Mucosa of stomach (tissue), 1 donor: ENCODE measurements around the gene RNF150.

Source experiments
- H3K27me3 ChIP-seq: one replicate; pipeline ENCODE4 v1.7.0; 2013; ENCODE audit warnings: mild to moderate bottlenecking, low read length; ENCODE audit not compliant: control insufficient read depth, insufficient read depth
- H3K36me3 ChIP-seq: one replicate; pipeline ENCODE4 v1.7.0; 2013; ENCODE audit warnings: low read length; ENCODE audit not compliant: control insufficient read depth, insufficient read depth
- H3K4me1 ChIP-seq: one replicate; pipeline ENCODE4 v1.7.0; 2013; ENCODE audit warnings: mild to moderate bottlenecking, low read length; ENCODE audit not compliant: control insufficient read depth, insufficient read depth
- H3K4me3 ChIP-seq: one replicate; pipeline ENCODE4 v1.7.0; 2013; ENCODE audit warnings: low read length
- H3K9ac ChIP-seq: one replicate; pipeline ENCODE4 v1.7.0; 2013; ENCODE audit warnings: mild to moderate bottlenecking, low read length, moderate library complexity
- H3K9me3 ChIP-seq: one replicate; pipeline ENCODE4 v1.7.0; 2013; ENCODE audit warnings: mild to moderate bottlenecking, low read length, moderate library complexity; ENCODE audit not compliant: control insufficient read depth
- donor health status: Pancreatic carcinoma.

Gene RNF150

DNA sequence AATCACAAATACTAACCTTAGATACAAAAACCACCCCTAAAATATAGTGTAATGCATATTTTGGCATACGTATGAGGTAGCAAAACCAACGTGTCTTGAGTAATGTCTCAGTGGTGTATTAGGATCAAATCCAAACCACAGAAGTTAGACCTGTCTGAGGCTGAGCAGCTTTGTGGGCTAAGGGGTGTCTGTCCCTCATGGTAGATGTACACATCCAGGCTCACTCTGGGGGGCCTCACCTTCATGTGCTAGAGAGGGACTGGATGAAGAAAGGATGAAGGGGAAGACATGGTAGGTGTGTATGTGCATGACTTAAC lies 189.1 kb downstream of the RNF150 start:
- Histone ChIP-seq H3K27me3 (no peaks in the 10 kb centered on the region), H3K4me1 (no peaks in the 10 kb centered on the region), H3K9me3 (no peaks in the 10 kb centered on the region), H3K9ac (no peak overlapping the region), H3K4me3 (no peak overlapping the region), H3K36me3 (no peaks in the 10 kb centered on the region)

DNA sequence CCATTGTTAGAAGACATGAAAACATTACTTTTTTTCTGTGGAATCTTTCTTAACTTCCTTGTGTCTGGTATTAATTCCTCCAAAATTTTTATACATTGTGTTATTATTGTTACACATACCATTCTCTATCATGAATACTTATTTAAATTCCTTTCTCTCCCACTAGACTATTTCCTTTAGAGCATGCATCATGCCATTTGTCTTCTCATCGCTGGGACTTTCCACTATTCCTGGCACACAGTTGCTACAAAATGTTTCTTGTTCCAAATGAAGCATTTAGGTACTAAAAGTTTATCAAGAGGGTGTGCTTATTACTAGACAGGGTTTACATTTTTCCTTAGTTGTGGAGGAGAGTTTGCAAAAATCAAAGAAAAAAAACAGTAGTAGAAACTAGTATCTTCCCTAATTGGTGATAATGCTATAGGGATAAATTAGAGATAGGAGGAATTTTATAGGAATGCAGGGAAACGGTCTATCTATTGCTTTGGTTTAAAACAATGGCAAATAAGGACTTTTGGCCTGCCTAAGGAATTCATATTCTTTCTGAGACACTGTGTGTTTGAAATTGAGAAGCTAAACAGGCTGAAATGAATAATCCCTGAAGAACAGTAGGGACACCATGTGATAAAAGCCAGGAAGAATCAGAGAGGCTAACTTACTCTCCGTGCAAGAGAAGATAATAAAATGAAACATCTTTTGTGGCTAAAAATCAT lies 189.6 kb downstream of the RNF150 start:
- Histone ChIP-seq H3K27me3 (no peaks in the 10 kb centered on the region), H3K36me3 (no peaks in the 10 kb centered on the region), H3K9ac (no peak overlapping the region), H3K9me3 (no peaks in the 10 kb centered on the region), H3K4me3 (no peak overlapping the region), H3K4me1 (no peaks in the 10 kb centered on the region)

DNA sequence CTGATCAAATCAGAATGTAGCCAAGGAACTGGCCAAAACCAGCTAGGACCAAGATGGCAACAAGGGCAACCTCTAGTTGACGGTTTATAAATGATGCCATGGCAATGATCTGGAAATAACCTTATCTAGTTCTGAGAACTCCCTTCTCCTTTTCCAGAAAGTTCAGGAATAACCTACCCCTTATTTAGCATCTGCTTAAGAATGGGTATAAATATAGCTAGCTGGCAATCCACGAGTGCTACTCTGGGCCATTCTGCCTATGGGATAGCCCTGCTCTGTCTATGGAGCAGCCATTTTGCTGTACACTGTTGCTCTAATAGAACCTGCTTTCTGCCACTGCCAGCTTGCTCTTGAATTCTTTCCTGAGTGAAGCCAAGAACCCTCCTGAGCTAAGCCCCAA lies 192.7 kb downstream of the RNF150 start:
- H3K9ac ChIP-seq = no peak overlapping the region
- H3K36me3 ChIP-seq = no peaks in the 10 kb centered on the region
- H3K9me3 ChIP-seq = no peaks in the 10 kb centered on the region
- H3K4me1 ChIP-seq = no peaks in the 10 kb centered on the region
- no peak overlapping the region for H3K4me3 ChIP-seq
- H3K27me3 ChIP-seq = no peaks in the 10 kb centered on the region

DNA sequence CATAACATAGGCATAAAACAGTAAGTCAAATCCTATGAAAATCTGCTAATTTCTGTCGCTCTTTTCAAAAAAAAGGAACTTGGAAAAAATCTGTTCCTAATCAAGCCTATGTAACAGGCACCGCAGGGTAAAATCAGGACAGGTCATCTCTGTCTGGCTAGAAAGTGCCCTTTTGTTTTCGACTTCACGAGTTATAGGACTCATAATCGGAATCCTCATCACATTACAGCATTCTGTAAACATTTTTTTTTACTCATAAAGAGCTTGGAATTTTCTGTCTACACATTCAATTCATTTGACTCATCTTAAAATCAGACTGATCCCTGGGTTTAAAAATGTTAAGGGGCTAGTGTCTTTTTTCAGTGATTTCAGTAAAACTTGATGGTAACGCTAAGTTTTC lies 195.4 kb downstream of the RNF150 start:
- Histone ChIP-seq H3K9ac (no peak overlapping the region), H3K27me3 (no peaks in the 10 kb centered on the region), H3K36me3 (no peaks in the 10 kb centered on the region), H3K9me3 (no peaks in the 10 kb centered on the region), H3K4me1 (no peaks in the 10 kb centered on the region), H3K4me3 (no peak overlapping the region)

DNA sequence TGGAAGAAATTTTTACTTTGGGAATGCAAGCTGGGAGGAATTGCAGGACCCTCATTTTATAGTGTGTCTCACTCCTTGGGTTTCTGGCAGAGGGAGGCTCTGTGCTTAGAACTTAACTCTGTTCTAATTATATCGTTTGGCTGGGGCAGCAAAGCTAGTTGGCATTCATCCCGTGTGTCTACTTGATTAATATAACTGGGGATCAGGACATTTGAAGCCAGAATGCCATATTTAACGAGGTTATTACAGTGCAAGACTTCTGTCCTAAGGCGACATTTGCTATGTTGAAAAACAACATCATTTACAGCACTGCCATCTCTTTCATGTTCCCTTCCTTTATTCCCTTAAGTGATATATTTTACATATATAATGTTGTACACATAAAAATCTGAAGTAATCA lies 198.0 kb downstream of the RNF150 start:
- H3K27me3 ChIP-seq = no peaks in the 10 kb centered on the region
- H3K9me3 ChIP-seq = no peaks in the 10 kb centered on the region
- no peaks in the 10 kb centered on the region for H3K36me3 ChIP-seq
- no peak overlapping the region for H3K9ac ChIP-seq
- H3K4me1 ChIP-seq = no peaks in the 10 kb centered on the region
- no peak overlapping the region for H3K4me3 ChIP-seq

DNA sequence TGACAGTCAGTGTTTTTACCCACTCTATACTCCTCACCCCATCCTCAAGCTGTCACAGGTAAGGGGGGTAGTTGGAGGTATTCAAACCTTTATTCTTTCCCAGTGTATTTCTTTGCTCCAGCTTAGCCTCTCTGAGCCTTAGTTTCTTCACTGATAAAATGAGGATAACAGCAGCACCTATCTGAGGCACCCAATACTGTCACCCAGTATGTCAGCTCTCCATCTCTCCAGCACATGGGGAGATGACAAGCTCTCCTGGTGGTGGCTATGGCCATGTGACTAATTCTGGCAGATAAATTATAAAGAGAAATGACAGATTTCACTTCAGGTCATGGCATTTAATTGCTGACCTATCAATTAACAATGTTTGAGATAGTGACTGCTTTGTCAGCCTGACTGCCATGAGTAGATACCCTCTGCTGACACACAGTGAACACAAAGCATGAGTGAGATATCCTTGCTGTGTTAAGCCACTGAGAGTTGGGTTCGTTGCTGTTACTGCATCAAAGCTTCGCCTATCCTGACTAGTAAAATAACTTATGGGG lies 200.7 kb downstream of the RNF150 start:
- H3K9ac ChIP-seq = no peak overlapping the region
- no peak overlapping the region for H3K4me3 ChIP-seq
- H3K4me1 ChIP-seq = no peaks in the 10 kb centered on the region
- no peaks in the 10 kb centered on the region for H3K9me3 ChIP-seq
- H3K27me3 ChIP-seq = no peaks in the 10 kb centered on the region
- H3K36me3 ChIP-seq = no peaks in the 10 kb centered on the region

DNA sequence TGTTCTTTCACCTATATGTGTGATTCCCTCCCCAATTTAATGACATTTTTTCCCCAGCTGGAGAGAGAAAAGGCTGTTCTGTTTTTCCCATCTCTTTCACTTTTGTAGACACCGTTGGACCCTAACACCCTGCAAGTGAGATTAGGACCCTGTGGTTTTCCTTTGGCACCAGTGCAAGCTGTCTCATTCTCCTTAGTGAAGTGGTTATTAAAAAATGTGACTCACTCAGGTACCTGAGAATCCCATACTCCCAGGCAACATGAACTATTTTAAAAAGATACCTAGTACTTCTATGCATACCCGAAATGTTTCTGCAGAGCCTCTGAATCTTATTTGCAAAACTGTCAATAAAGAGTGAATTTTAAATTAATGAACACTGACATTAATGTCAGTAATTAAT lies 201.4 kb downstream of the RNF150 start:
- no peak overlapping the region for H3K9ac ChIP-seq
- H3K4me1 ChIP-seq = no peaks in the 10 kb centered on the region
- no peaks in the 10 kb centered on the region for H3K36me3 ChIP-seq
- no peak overlapping the region for H3K4me3 ChIP-seq
- H3K9me3 ChIP-seq = no peaks in the 10 kb centered on the region
- no peaks in the 10 kb centered on the region for H3K27me3 ChIP-seq

DNA sequence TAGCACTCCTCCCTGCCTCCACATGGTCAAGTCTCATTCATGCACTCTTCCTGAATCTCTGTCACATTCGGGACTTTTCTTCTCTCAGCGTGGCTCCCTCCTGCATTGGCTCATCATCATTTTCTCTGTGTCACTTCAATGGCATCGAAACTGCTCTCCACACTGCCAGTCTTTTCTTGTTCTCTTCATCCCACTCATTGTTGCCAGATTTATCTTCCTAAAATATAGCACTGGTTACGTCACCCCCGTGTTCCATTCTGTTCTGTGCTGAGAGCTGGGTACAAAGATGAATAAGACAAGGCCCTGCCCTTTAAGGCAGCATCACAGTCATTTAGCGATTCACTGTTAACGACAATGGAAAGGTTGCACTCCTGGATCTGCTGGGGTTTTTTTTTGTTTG lies 202.7 kb downstream of the RNF150 start:
- H3K4me1 ChIP-seq = no peaks in the 10 kb centered on the region
- H3K4me3 ChIP-seq = no peak overlapping the region
- H3K9me3 ChIP-seq = no peaks in the 10 kb centered on the region
- no peak overlapping the region for H3K9ac ChIP-seq
- no peaks in the 10 kb centered on the region for H3K27me3 ChIP-seq
- H3K36me3 ChIP-seq = no peaks in the 10 kb centered on the region

DNA sequence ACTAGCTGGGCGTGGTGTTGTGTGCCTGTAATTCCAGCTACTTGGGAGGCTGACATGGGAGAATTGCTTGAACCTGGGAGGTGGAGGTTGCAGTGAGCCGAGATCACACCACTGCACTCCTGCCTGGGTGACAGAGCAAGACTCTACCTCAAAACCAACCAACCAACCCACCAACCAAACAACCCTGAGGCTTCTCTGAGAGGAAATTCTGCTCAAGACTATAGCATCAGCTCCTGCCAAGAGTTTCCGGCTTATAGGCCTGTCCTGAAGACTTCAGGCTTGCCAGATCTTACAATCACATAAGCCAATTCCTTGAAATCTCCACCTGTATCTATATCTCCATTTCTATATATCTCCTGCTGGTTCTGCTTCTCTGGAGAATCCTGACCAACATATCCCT lies 203.3 kb downstream of the RNF150 start:
- H3K9ac ChIP-seq = no peak overlapping the region
- no peaks in the 10 kb centered on the region for H3K36me3 ChIP-seq
- no peaks in the 10 kb centered on the region for H3K9me3 ChIP-seq
- no peaks in the 10 kb centered on the region for H3K27me3 ChIP-seq
- H3K4me1 ChIP-seq = no peaks in the 10 kb centered on the region
- H3K4me3 ChIP-seq = no peak overlapping the region

DNA sequence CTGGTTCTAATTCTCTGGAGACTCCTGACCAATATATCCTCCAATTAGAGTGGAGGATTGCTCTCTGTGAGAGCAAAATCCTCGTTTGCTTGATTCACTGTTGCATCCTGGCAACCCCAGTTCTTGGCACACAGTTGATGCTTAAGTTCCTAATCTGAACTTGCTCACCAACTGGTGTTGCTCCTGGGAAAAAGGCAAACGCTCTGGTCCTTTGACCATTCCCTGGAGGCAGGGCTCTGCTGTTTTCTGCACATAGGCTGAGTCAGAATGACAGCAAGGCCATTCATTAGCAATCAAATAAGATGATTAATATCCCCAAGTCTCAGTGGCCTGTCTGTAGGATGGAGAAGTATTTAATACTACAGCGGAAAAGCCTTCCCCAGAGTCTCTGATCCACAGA lies 204.4 kb downstream of the RNF150 start:
- H3K4me3 ChIP-seq = no peak overlapping the region

DNA sequence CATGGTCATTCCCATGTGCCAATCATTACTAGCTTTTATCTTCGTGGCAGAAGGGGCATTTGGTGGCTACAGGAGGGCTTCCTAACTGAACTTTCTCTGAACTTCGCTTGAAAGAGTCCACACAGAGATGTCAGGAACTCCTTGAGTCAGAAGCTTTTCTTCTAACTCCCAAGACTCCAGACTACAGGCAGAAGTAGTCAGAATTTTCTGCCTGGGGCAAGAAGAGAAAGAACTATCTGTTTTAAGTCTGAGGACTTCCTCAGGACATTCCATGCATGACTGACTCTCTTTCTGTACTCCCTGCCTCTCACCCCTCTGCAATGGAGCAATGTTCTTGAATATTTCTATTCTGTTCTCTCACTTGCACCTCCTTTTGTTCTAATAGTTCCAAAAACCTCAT lies 206.6 kb downstream of the RNF150 start:
- no peak overlapping the region for H3K4me3 ChIP-seq
- no peaks in the 10 kb centered on the region for H3K36me3 ChIP-seq
- no peaks in the 10 kb centered on the region for H3K4me1 ChIP-seq
- H3K9ac ChIP-seq = no peak overlapping the region
- H3K27me3 ChIP-seq = no peaks in the 10 kb centered on the region
- H3K9me3 ChIP-seq = no peaks in the 10 kb centered on the region

More for the DNA sequence above, 204.4 kb downstream of the RNF150 start:
- Histone ChIP-seq H3K9me3 (no peaks in the 10 kb centered on the region), H3K27me3 (no peaks in the 10 kb centered on the region), H3K4me1 (no peaks in the 10 kb centered on the region), H3K9ac (no peak overlapping the region), H3K36me3 (no peaks in the 10 kb centered on the region)

DNA sequence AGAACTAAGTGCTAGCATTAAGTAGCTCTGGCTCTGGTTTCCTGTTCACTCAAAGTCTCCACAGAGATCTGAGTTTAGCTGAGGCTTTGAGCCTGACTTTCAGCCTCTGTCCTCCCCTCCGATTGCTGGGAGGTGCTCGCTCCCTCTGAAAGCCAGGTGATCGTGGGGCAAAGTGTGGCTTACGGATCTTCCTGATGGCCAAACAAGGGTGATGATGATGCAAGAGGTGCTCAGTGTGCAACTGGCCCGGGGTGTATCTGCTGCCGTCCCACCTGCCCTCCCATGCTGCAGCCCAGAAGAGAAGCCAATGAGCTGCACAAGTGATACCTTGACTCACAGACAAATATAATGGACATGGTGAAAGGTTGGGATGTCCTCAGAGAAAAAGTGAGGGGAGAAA lies 207.9 kb downstream of the RNF150 start:
- Histone ChIP-seq H3K9ac (no peak overlapping the region), H3K9me3 (no peaks in the 10 kb centered on the region), H3K36me3 (no peaks in the 10 kb centered on the region), H3K4me1 (no peaks in the 10 kb centered on the region), H3K4me3 (no peak overlapping the region), H3K27me3 (no peaks in the 10 kb centered on the region)
